Raji (cell line): ENCODE measurements around the gene CD80.

Experiments
- POLR2A ChIP-seq: IDR thresholded peaks from 2 replicates; pipeline ENCODE4 v1.6.1; 2011; ENCODE audit warnings: low read depth, low read length, control low read depth; ENCODE audit not compliant: insufficient read depth

CD80 gene

GRCh38 chr3:119589102-119589773 is 29.8 kb upstream of the CD80 start:
- no peak for TF ChIP-seq POLR2A

DNA sequence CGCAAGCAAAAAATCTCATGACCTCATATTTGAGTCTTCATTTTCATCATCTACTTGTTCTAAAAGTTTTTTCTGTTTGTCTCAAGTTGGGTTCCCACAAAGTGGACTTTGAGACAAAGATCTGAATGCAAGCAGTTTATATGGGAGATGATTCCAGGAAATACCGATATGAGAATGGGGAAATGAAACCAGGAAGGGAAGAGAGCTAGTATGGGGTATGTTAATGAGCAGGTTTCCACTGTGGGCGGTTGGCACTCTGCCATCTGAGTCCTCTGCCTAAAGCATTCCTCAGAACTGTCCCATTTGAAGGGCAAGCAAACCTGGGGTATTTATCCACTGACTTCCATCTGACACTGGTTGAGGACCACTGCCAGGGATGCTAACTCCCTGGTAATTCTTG is 28.7 kb upstream of the CD80 start:
- no peak for TF ChIP-seq POLR2A

DNA sequence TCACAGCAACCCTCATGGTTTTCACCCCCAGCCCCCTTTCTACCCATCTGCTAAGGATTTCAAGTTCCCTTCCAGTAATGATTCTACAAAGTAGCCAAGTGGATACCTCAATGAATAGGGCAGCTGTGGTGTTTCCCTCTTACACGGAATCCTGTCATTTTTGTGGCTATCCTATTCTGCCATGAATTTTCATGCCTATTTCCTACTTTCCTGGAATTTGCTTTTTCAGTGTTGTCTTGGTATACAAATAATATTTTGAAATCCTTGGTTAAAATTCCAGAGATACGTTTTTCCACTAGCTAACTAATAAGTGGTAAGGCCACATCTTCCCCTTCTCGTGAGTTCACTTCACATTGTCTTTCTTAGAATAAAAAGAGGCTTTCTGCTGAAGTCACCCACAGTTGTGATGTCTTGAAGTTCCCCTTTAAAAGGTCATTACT is 27.3 kb upstream of the CD80 start:
- TF ChIP-seq POLR2A: no peak

DNA sequence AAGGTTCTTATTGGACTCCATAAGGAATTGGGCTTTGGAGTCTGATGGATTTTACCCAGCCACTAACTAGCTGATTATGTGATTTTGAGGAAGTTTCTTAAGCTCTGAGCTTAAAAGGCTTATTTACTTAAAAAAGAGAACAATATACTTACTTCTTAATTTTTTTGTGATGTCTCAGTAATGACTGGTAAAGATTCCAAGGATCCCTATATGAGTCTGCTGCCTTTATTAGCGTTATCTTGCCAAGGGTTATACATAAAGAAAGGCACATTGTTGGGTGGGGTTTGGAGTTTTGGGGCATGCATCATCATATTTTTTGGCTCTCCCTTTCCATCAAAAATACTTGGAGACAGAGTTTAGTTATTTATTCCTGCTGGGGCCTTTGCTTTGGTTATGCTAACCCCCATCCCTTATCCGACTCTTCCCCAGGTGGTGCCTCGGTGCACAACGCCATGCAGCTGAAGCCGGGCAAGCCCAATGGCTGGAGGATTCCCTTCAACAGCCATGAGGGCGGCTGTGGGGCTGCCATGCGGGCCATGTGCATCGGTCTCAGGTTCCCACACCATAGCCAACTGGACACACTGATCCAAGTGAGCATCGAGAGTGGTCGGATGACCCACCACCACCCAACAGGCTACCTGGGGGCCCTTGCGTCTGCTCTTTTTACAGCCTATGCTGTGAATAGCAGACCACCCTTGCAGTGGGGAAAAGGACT is 26.6 kb upstream of the CD80 start:
- no peak for TF ChIP-seq POLR2A

DNA sequence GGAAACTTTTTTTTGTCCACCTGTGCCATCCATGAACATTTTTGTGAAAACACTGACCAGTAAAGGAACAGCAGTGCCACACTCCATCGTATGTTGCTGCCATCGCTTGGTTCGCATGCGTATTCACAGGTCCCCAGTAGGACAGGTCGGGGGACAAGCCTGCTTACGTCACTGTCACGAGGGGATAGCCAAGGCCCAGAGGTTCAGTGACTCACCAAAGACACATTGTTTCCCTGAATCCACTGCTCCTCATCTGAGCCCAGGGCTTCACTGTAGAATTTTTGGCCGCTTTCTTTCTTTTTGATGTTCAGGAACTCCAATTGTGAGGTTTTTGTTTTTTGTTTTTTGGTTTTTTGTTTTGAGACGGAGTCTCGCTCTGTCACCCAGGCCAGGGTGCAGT is 25.8 kb upstream of the CD80 start:
- TF ChIP-seq POLR2A: no peak

- TF ChIP-seq POLR2A: no peak
Measured at GRCh38 chr3:119582178-119582577, 22.8 kb upstream of the CD80 start.

GRCh38 chr3:119580067-119580760 is 20.8 kb upstream of the CD80 start:
- no peak for TF ChIP-seq POLR2A

DNA sequence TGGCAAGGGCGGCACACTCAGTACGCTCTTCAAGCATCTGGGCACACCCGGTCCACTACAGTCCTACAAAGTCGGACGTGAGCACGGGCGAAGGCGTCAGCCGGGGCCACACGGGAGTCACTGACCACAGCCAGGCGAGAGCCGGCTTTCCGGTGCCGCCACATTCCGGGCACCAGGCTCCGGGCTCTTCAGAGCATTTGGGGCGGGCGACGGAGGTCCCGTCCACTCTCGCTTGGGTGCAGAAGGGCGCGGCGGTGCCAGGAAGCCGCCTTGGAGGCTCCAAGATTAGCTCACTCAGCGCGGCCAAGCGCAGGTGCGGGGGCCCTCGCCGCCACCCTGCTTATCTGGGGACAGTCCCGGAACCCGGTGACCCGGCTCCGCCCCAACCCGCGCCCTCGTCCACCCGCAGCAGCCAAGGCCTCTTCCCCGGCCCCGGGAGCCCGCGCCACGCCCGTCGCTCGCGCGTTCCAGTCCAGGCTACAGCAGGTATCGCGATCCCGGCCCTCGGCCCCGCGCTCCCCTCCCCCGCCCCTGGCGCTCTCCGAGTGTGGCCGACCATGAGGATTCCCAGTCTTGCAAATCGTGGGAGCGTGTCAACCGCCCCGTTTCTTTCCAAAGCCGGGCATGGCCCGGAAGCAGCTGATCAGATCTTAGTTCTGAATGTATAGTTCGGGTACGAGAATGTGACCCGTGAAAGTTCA is 20.1 kb upstream of the CD80 start, which contains the start of gene ADPRH:
Gene ADPRH, plus strand, starts transcription at position 127 of the 701 bp plus-strand sequence. CDS start 2,678 bp downstream, outside the sequence.
- no peak for TF ChIP-seq POLR2A

DNA sequence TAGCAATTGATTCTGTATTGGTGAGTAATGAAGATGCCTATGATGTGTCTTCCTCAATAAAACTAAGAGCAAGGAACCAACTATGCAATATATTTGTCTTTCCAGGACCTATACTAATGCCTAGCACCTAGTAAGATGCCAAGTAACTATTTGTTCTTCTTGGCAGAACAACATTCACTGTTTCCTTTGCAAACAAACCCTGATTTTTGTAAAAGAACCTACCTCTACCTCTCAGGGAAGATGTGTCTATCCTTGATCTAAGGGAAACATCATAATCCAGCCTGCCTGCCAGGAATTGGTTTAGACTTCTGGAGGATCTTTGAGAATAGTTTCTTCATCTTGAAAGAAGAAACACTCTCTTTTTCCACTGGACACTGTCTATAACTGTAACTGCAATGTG is 16.1 kb upstream of the CD80 start:
- no peak for TF ChIP-seq POLR2A

- TF ChIP-seq POLR2A: no peak
Measured at GRCh38 chr3:119571688-119572087, 12.3 kb upstream of the CD80 start.

DNA sequence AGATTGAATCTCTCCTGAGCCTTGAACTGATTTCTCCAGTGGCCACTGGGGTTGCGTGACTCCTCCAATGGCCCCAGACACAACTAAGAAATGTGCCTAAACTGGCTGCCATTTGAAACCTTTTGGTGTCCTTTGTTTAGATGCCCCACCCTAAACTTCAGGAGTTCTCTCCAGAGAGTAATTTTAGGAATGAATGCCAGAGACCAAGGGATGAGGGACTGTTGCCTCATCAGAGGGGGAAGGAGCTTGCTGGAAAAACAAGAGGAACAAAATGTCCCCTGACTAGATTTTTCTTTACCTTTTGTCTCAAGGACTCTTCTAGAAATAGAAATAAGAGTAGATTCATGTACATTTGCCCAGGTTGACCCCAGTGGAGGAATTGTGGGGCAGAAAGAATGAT is 11.8 kb upstream of the CD80 start:
- TF ChIP-seq POLR2A: no peak

DNA sequence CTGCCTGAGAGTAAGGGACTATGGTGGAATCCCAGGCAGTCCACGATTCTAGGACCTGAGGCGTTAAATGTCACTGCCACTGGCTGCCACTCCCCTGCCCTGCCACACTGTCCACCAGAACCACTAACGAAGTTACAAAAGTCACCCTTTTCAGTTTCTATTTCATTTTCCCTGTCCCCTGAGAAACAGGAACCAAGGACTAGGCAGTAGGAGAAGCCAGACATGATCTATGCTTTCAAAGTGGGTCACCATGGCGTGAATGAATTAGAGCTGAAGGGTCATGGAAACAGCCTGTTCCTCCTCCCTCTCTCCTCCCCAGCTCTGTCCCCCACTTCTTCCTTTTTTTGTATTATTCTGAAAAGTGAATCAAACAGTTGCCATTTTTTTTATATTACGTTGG is 10.8 kb upstream of the CD80 start:
- no peak for TF ChIP-seq POLR2A

DNA sequence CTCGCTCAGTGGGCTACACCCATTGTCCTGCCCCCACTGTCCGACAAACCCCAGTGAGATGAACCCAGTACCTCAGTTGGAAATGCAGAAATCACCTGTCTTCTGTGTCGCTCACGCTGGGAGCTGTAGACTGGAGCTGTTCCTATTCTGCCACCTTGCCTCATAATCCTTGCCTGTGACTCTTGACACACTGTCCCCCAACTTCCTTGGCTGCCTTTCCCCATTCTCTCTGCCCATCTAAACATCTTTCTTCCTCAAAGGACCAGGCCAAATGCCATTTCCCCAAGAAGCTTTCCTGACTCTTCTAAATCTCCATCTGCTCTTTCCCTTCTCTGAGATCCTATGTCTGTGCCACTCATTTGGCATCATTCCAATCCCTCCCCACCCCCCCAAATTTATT is 9.7 kb upstream of the CD80 start:
- no peak for TF ChIP-seq POLR2A

- peak; percentile 77 for TF ChIP-seq POLR2A
Measured at GRCh38 chr3:119562307-119562961, 3.0 kb upstream of the CD80 start.

- TF ChIP-seq POLR2A: no peak
Measured at GRCh38 chr3:119560160-119560559, 746 bp upstream of the CD80 start.
